Keratinocyte (primary cell): ENCODE results near the gene TRIM43. TPM values are rescaled to one million over a fixed set of nuclear protein-coding genes. Genes with fewer than 3 reads are reported as not detected.
"Not testable (repeated sequence)": the region's sequence is repeated elsewhere in the genome, so short reads cannot be mapped to it uniquely, and the experiment has no call there.

ENCODE experiments used
- DNase-seq: peaks from one replicate; pipeline ENCODE4 v3.0.0-alpha.2; 2011; ENCODE audit warnings: low read depth, missing footprints, low spot score
- FAIRE-seq: peaks from 2 replicates; lab custom pipeline; 2011; peaks lifted over from hg19 to GRCh38; lab: Jason Lieb, UNC
- H2AFZ ChIP-seq: 2 replicates; pipeline ENCODE4 v1.6.0; 2012; ENCODE audit warnings: low read length, control low read depth, inconsistent platforms; ENCODE audit not compliant: control insufficient read depth
- H3K27ac ChIP-seq: 2 replicates; pipeline ENCODE4 v1.5.1; 2011; ENCODE audit warnings: low read length; ENCODE audit not compliant: control insufficient read depth, insufficient read depth
- H3K27me3 ChIP-seq: 3 replicates; pipeline ENCODE4 v1.6.0; 2011; ENCODE audit warnings: low read length; ENCODE audit not compliant: control insufficient read depth, insufficient read depth; ENCODE audit errors: extremely low read depth
- H3K36me3 ChIP-seq, 2 experiments: 2 replicates in 1 of 2; 3 replicates in 1 of 2; pipeline ENCODE4 v1.5.1; 2011; ENCODE audit warnings: low read length in 2 of 2, mild to moderate bottlenecking in 1 of 2; ENCODE audit not compliant: control insufficient read depth in 2 of 2, insufficient read depth in 2 of 2; ENCODE audit errors: extremely low read depth in 1 of 2
- H3K4me1 ChIP-seq: 3 replicates; pipeline ENCODE4 v1.5.1; 2011; ENCODE audit warnings: low read length; ENCODE audit not compliant: control insufficient read depth, insufficient read depth; ENCODE audit errors: extremely low read depth
- H3K4me2 ChIP-seq: 3 replicates; pipeline ENCODE4 v1.6.0; 2011; ENCODE audit warnings: low read depth, low read length; ENCODE audit not compliant: control insufficient read depth, insufficient read depth; ENCODE audit errors: extremely low read depth
- H3K4me3 ChIP-seq, 3 experiments: fragments of 200-600 bp in 1 of 3; sonication (generic) in 1 of 3; 2 replicates in 2 of 3; 3 replicates in 1 of 3; pipeline ENCODE4 v1.5.1; 2011 to 2016; ENCODE audit warnings: low read length in 3 of 3, mild to moderate bottlenecking in 3 of 3, control low read depth in 2 of 3, inconsistent platforms in 1 of 3, low read depth in 1 of 3, mixed read lengths in 1 of 3, mixed run types in 1 of 3, moderate library complexity in 1 of 3; ENCODE audit not compliant: control insufficient read depth in 2 of 3, insufficient read depth in 2 of 3; ENCODE audit errors: extremely low read depth in 1 of 3
- H3K79me2 ChIP-seq: 2 replicates; pipeline ENCODE4 v1.6.0; 2012; ENCODE audit warnings: low read length; ENCODE audit not compliant: control insufficient read depth, insufficient read depth
- H3K9ac ChIP-seq: 3 replicates; pipeline ENCODE4 v1.6.0; 2011; ENCODE audit warnings: low read length; ENCODE audit not compliant: control insufficient read depth, insufficient read depth; ENCODE audit errors: extremely low read depth
- H3K9me1 ChIP-seq: 3 replicates; pipeline ENCODE4 v1.6.0; 2011; ENCODE audit warnings: low read length; ENCODE audit not compliant: control insufficient read depth, insufficient read depth; ENCODE audit errors: extremely low read depth
- H3K9me3 ChIP-seq: 2 replicates; pipeline ENCODE4 v1.5.1; 2012; ENCODE audit warnings: low read depth, low read length; ENCODE audit not compliant: control insufficient read depth
- H4K20me1 ChIP-seq: 3 replicates; pipeline ENCODE4 v1.6.0; 2011; ENCODE audit warnings: low read length; ENCODE audit not compliant: control insufficient read depth, insufficient read depth; ENCODE audit errors: extremely low read depth
- EZH2 ChIP-seq: IDR thresholded peaks from one replicate; pipeline ENCODE4 v1.6.1; 2012; ENCODE audit warnings: inconsistent platforms, mild to moderate bottlenecking, low read length, moderate library complexity
- dilution Hi-C: fragments of 300-500 bp; cut with MboI; formaldehyde crosslinking; loops from one replicate; pipeline ENCODE4 v1.7.0; 2020; ENCODE audit warnings: low sequenced_read_pairs; ENCODE audit not compliant: extremely low pct_ligation_motif_present
- polyA minus RNA-seq, 3 experiments: library from RNA; depleted of rRNA, polyadenylated mRNA; stranded (reverse); fragments of >200 nt; gene quantifications; 1 replicate in 1 of 3; 2 replicates in 1 of 3; 3 replicates in 1 of 3; pipeline ENCODE4 v1.2.3, GENCODE V29; 2011
- polyA plus RNA-seq, 5 experiments: library from polyadenylated mRNA; depleted of rRNA in 3 of 5; stranded (reverse) in 3 of 5; stranded (forward) in 1 of 5; unstranded in 1 of 5; fragments of >200 nt; gene quantifications; 1 replicate in 1 of 5; 2 replicates in 3 of 5; 3 replicates in 1 of 5; pipeline versions ENCODE4 v1.2.1 to v1.2.3, GENCODE V29; 2011 to 2012; ENCODE audit warnings: missing spikeins in 2 of 5, low read depth in 1 of 5, low replicate concordance in 1 of 5
- TF ChIP-seq, protein P1 (sequence below), 3 experiments: IDR thresholded peaks in 1 of 3; conservative IDR thresholded peaks in 1 of 3; optimal IDR thresholded peaks in 1 of 3; 2 replicates in 2 of 3; 3 replicates in 1 of 3; pipeline versions ENCODE3 to v1.5.1; 2011; ENCODE audit warnings: low read length in 3 of 3, mild to moderate bottlenecking in 3 of 3, moderate library complexity in 2 of 3, control low read depth in 1 of 3, inconsistent platforms in 1 of 3; ENCODE audit not compliant: insufficient read depth in 2 of 3; ENCODE audit errors: extremely low read depth in 1 of 3

Gene TRIM43
- polyA plus RNA-seq (not detected in 3 replicates), polyA minus RNA-seq (not detected in 3 replicates)
- not detected for polyA plus RNA-seq (2011; ENCODE audit: low read depth)
- polyA plus RNA-seq (2011; cell fraction: cytosol; rRNA removed), result not detected in 2 replicates
- polyA plus RNA-seq (2011; cell fraction: nucleus; rRNA removed), result not detected in 2 replicates
- polyA plus RNA-seq (2012; ENCODE audit: low replicate concordance), result not detected in 2 replicates
- polyA minus RNA-seq (2011; cell fraction: cytosol; rRNA and poly(A)+ RNA removed), result not detected
- polyA minus RNA-seq (2011; cell fraction: nucleus; rRNA and poly(A)+ RNA removed), result not detected in 2 replicates

DNA sequence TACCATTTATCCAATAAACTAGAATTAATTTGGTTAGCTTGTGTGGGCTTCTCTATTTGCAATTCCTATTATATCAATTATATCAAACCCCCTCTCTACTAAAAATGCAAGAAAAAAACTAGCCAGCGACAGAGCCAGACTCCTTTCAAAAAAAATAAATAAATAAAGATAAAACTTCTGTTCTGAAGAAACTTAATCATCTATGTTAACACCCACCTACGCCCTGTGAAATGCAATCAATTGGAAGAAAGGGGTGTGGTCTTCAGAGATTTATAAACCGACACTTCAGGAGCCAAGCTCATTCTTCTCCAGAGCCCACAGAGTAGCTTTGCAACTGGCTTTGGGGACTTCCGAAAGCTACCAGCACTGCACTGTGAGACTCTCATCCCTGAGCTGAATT lies at the start of gene TRIM43:
Gene TRIM43 (plus strand): TSS at position 301 of the 400 bp plus-strand sequence. CDS start 2,023 bp downstream, outside the sequence.
- H3K79me2 ChIP-seq, H3K36me3 ChIP-seq, H3K9ac ChIP-seq, dilution Hi-C loops, H3K4me2 ChIP-seq, H3K4me3 ChIP-seq, H3K4me1 ChIP-seq, H4K20me1 ChIP-seq, H2AFZ ChIP-seq, H3K9me1 ChIP-seq, FAIRE-seq, H3K27me3 ChIP-seq, H3K27ac ChIP-seq, H3K9me3 ChIP-seq, DNase-seq: not testable (repeated sequence)

DNA sequence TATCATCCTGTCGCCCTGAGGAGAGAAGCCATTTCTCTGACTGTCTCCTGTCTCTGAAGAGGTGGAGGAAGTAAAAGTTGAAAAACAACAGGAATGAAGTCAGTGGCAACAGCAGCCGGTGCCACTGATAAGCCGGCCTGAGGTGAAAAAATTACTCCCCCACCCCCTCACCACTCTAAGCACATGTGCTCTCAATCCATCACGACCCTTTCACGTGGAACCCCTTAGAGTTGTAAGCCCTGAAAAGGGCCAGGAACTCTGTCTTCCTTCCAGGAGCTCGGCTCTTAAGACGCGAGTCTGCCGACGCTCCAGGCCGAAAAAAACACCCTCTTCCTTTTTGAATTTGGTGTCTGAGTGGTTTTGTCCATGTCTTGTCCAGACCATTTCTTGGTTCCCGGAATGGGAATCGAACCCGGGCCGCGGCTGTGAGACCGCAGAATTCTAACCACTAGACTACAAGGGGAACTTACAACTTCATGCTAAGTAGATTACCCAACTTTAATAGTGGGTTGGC lies 40.7 kb upstream of the TRIM43 start:
- H3K27me3 ChIP-seq, result no peaks in the 10 kb centered on the region
- no peak overlapping the region for H3K4me2 ChIP-seq
- dilution Hi-C loops, result no loop called here
- no peaks in the 10 kb centered on the region for H4K20me1 ChIP-seq
- no peaks in the 10 kb centered on the region for H3K79me2 ChIP-seq
- no peaks in the 10 kb centered on the region for H3K9me1 ChIP-seq
- FAIRE-seq, result no peak
- no peak overlapping the region for H3K9ac ChIP-seq
- H3K4me3 ChIP-seq, result no peak overlapping the region
- TF ChIP-seq, protein P1, sequence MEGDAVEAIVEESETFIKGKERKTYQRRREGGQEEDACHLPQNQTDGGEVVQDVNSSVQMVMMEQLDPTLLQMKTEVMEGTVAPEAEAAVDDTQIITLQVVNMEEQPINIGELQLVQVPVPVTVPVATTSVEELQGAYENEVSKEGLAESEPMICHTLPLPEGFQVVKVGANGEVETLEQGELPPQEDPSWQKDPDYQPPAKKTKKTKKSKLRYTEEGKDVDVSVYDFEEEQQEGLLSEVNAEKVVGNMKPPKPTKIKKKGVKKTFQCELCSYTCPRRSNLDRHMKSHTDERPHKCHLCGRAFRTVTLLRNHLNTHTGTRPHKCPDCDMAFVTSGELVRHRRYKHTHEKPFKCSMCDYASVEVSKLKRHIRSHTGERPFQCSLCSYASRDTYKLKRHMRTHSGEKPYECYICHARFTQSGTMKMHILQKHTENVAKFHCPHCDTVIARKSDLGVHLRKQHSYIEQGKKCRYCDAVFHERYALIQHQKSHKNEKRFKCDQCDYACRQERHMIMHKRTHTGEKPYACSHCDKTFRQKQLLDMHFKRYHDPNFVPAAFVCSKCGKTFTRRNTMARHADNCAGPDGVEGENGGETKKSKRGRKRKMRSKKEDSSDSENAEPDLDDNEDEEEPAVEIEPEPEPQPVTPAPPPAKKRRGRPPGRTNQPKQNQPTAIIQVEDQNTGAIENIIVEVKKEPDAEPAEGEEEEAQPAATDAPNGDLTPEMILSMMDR (optimal IDR thresholded peaks at IDR 0.05 in 1 of 3, IDR thresholded peaks at IDR 0.05 in 1 of 3, conservative IDR thresholded peaks at IDR 0.05 in 1 of 3; ENCODE audit: extremely low read depth in 1 of 3, insufficient read depth in 2 of 3, low read length in 3 of 3), result no peak
- no peak for TF ChIP-seq EZH2
- H3K36me3 ChIP-seq, result no peaks in the 10 kb centered on the region
- no peak overlapping the region for H3K27ac ChIP-seq
- H2AFZ ChIP-seq, result no peak overlapping the region
- no peaks in the 10 kb centered on the region for H3K4me1 ChIP-seq
- DNase-seq, result no peak
- no peaks in the 10 kb centered on the region for H3K9me3 ChIP-seq
